PC-3 (cell line): ENCODE measurements around the gene TMEM121B.

Experiments used
- CTCF ChIP-seq: fragments of 300-600 bp; sonication (generic); conservative IDR thresholded peaks from 2 replicates; pipeline ENCODE4 v1.5.1; 2017; ENCODE audit warnings: antibody characterized with exemption, low read depth, mild to moderate bottlenecking, low read length
- EZH2phosphoT487 ChIP-seq: fragments of 300-600 bp; sonication (generic); IDR thresholded peaks from 2 replicates; pipeline ENCODE4 v1.6.1; 2018; ENCODE audit warnings: mild to moderate bottlenecking, antibody characterized with exemption, low read length, borderline replicate concordance

- no peak for TF ChIP-seq EZH2phosphoT487
- no peak for TF ChIP-seq CTCF
Observed at GRCh38 chr22:17114898-17115235, 6.3 kb downstream of the TMEM121B start.
